HepG2 (cell line): ENCODE measurements around the gene CARMIL3. TPM values are rescaled to one million over a fixed set of nuclear protein-coding genes. Genes with fewer than 3 reads are reported as not detected.

Experiments used
- CEBPG ChIP-seq: IDR thresholded peaks from 2 replicates; pipeline ENCODE4 v1.6.1; 2016
- ETV6 ChIP-seq: sonication (generic); formaldehyde crosslinking; conservative IDR thresholded peaks from 2 replicates; pipeline ENCODE4 v1.4.0; 2020; ENCODE audit warnings: missing genetic modification reagents
- FOXM1 ChIP-seq: sonication (generic); formaldehyde crosslinking; IDR thresholded peaks from 2 replicates; pipeline ENCODE4 v1.5.0; 2020; ENCODE audit warnings: missing genetic modification reagents
- HNRNPL ChIP-seq: fragments of 200-400 bp; formaldehyde crosslinking; IDR thresholded peaks from 2 replicates; pipeline ENCODE4 v1.6.1; 2017; ENCODE audit warnings: mild to moderate bottlenecking, low read depth, low read length
- MYC ChIP-seq: sonication (generic); formaldehyde crosslinking; IDR thresholded peaks from 2 replicates; pipeline ENCODE4 v1.9.0; 2021; ENCODE audit warnings: missing genetic modification reagents, borderline replicate concordance
- NFKB2 ChIP-seq: sonication (generic); formaldehyde crosslinking; IDR thresholded peaks from 2 replicates; pipeline ENCODE4 v1.4.0; 2020; ENCODE audit warnings: missing genetic modification reagents, borderline replicate concordance
- PHF21A ChIP-seq: sonication (generic); formaldehyde crosslinking; IDR thresholded peaks from 2 replicates; pipeline ENCODE4 v1.5.0; 2020; ENCODE audit warnings: mild to moderate bottlenecking, missing genetic modification reagents
- PITX1 ChIP-seq: sonication (generic); formaldehyde crosslinking; IDR thresholded peaks from 2 replicates; pipeline ENCODE4 v1.5.1; 2020; ENCODE audit warnings: mild to moderate bottlenecking, missing genetic modification reagents
- SAP130 ChIP-seq: IDR thresholded peaks from 2 replicates; pipeline ENCODE4 v1.6.1; 2016; ENCODE audit warnings: low read depth
- SMYD3 ChIP-seq: sonication (generic); formaldehyde crosslinking; IDR thresholded peaks from 2 replicates; pipeline ENCODE4 v1.8.1; 2023; ENCODE audit warnings: mild to moderate bottlenecking, missing genetic modification reagents
- SRF ChIP-seq: IDR thresholded peaks from 2 replicates; pipeline ENCODE4 v1.6.1; 2011; ENCODE audit warnings: mild to moderate bottlenecking, low read depth, low read length, moderate library complexity
- TMF1 ChIP-seq: sonication (generic); formaldehyde crosslinking; IDR thresholded peaks from 2 replicates; pipeline ENCODE4 v1.8.1; 2022; ENCODE audit warnings: low read depth, missing genetic modification reagents
- ZKSCAN8 ChIP-seq: IDR thresholded peaks from 2 replicates; pipeline ENCODE4 v1.6.1; 2016; ENCODE audit warnings: borderline replicate concordance, missing genetic modification reagents, missing compliant biosample characterization
- ZNF260 ChIP-seq: sonication (generic); formaldehyde crosslinking; IDR thresholded peaks from 2 replicates; pipeline ENCODE4 v1.4.0; 2020; ENCODE audit warnings: missing genetic modification reagents, low read depth, mild to moderate bottlenecking, borderline replicate concordance
- ZNF296 ChIP-seq: sonication (generic); formaldehyde crosslinking; conservative IDR thresholded peaks from 2 replicates; pipeline ENCODE4 v1.5.0; 2020; ENCODE audit warnings: mild to moderate bottlenecking, missing genetic modification reagents
- ZNF441 ChIP-seq: sonication (generic); formaldehyde crosslinking; IDR thresholded peaks from 2 replicates; pipeline ENCODE4 v1.7.0; 2021; ENCODE audit warnings: missing genetic modification reagents, borderline replicate concordance
- ZNF720 ChIP-seq: sonication (generic); formaldehyde crosslinking; IDR thresholded peaks from 2 replicates; pipeline ENCODE4 v1.4.0; 2020; ENCODE audit warnings: missing genetic modification reagents
- polyA plus RNA-seq, 8 experiments: library from polyadenylated mRNA; depleted of rRNA in 3 of 8; stranded (reverse) in 7 of 8; unstranded in 1 of 8; fragments of >200 nt; fragmentation: Illumina TruSeq in 4 of 8; extraction: Trizol in 4 of 8; gene quantifications; 2 replicates each; pipeline versions ENCODE4 v1.2.1 to v1.2.3, GENCODE V29; 2011 to 2016; ENCODE audit warnings: low read depth in 4 of 8, missing spikeins in 1 of 8, mixed read lengths in 1 of 8; ENCODE audit not compliant: insufficient read depth in 1 of 8
- total RNA-seq, 5 experiments: library from RNA; depleted of rRNA; stranded (reverse); fragments of >200 nt; fragmentation: Illumina TruSeq; extraction: Trizol; gene quantifications; 2 replicates each; pipeline ENCODE4 v1.2.3, GENCODE V29; 2016; ENCODE audit warnings: low read depth in 1 of 5
- TF ChIP-seq, protein P1 (sequence below): sonication (generic); formaldehyde crosslinking; IDR thresholded peaks from 2 replicates; pipeline ENCODE4 v1.4.0; 2020; ENCODE audit warnings: missing genetic modification reagents
- TF ChIP-seq, protein P2 (sequence below): sonication (generic); formaldehyde crosslinking; IDR thresholded peaks from 2 replicates; pipeline ENCODE4 v1.5.1; 2020; ENCODE audit warnings: missing genetic modification reagents, mild to moderate bottlenecking, borderline replicate concordance
- TF ChIP-seq, protein P3 (sequence below): sonication (generic); formaldehyde crosslinking; IDR thresholded peaks from 2 replicates; pipeline ENCODE4 v1.4.0; 2020; ENCODE audit warnings: low read depth, mild to moderate bottlenecking, missing genetic modification reagents
- TF ChIP-seq, protein P4 (sequence below), 2 experiments: sonication (generic) in 1 of 2; formaldehyde crosslinking in 1 of 2; IDR thresholded peaks; 2 replicates each; pipeline versions ENCODE4 v1.5.1 to v1.6.1; 2011 to 2020; ENCODE audit warnings: borderline replicate concordance in 1 of 2, low read depth in 1 of 2, low read length in 1 of 2, mild to moderate bottlenecking in 1 of 2, missing genetic modification reagents in 1 of 2, moderate library complexity in 1 of 2

The CARMIL3 gene
- total and polyA plus RNA-seq, 2 of the 13 experiments (the other 11 are each of a cell fraction or from before 2014, with no cell fraction given), result 0.27 to 0.55 TPM

DNA sequence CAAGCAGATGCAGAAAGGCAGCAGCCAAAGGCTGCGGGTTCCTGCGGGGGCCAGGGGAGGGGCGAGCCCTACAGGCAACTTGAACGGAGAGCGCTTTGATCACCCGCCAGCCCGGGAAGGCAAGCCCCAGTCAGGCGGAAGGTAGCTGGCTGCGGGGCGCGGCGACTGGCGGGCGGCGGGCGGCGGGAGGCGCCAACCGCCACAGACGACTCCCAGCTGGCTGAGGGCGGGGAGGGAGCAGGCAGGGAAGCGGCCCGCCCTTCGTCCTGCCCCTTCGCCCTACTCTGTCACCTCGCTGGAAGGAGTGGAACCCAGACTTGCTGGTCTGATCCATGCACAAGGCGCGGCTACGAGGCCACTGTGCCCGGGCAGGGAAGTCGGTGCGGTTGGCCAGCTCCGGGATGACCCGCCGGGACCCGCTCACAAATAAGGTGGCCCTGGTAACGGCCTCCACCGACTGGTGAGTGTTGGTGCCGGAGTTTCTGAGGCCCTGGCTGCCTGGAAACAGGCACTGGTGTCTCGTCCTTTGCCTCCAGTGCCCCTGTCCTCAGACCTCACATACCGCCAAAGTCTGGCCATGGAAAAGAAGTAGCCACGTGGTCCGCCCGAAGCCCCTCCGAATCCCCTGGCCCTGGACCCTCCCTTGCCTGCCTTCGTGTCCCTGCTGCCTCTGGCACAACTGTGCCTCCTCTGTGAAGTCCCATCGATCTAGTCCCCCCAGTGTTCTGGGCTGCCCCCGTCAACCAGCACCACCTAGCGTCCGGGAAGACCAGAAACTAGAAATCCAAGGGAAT, 15.4 kb upstream of the CARMIL3 start (continued):
- TF ChIP-seq, protein P1, sequence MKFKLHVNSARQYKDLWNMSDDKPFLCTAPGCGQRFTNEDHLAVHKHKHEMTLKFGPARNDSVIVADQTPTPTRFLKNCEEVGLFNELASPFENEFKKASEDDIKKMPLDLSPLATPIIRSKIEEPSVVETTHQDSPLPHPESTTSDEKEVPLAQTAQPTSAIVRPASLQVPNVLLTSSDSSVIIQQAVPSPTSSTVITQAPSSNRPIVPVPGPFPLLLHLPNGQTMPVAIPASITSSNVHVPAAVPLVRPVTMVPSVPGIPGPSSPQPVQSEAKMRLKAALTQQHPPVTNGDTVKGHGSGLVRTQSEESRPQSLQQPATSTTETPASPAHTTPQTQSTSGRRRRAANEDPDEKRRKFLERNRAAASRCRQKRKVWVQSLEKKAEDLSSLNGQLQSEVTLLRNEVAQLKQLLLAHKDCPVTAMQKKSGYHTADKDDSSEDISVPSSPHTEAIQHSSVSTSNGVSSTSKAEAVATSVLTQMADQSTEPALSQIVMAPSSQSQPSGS, result peak; percentile 65; the same call in 1 of the 2 replicates
- TF ChIP-seq FOXM1 (CRISPR knock-in tag), result no peak
- no peak for TF ChIP-seq ZNF441 (CRISPR knock-in tag)
- TF ChIP-seq ZNF720 (CRISPR knock-in tag), result no peak
- peak; percentile 69 for TF ChIP-seq CEBPG (CRISPR knock-in tag)
- peak; percentile 73; the same call in 1 of the 2 replicates for TF ChIP-seq HNRNPL
- TF ChIP-seq, protein P2, sequence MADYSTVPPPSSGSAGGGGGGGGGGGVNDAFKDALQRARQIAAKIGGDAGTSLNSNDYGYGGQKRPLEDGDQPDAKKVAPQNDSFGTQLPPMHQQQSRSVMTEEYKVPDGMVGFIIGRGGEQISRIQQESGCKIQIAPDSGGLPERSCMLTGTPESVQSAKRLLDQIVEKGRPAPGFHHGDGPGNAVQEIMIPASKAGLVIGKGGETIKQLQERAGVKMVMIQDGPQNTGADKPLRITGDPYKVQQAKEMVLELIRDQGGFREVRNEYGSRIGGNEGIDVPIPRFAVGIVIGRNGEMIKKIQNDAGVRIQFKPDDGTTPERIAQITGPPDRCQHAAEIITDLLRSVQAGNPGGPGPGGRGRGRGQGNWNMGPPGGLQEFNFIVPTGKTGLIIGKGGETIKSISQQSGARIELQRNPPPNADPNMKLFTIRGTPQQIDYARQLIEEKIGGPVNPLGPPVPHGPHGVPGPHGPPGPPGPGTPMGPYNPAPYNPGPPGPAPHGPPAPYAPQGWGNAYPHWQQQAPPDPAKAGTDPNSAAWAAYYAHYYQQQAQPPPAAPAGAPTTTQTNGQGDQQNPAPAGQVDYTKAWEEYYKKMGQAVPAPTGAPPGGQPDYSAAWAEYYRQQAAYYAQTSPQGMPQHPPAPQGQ (CRISPR knock-in tag), result no peak
- TF ChIP-seq MYC (CRISPR knock-in tag), result peak; percentile 87
- TF ChIP-seq, protein P3, sequence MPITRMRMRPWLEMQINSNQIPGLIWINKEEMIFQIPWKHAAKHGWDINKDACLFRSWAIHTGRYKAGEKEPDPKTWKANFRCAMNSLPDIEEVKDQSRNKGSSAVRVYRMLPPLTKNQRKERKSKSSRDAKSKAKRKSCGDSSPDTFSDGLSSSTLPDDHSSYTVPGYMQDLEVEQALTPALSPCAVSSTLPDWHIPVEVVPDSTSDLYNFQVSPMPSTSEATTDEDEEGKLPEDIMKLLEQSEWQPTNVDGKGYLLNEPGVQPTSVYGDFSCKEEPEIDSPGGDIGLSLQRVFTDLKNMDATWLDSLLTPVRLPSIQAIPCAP (CRISPR knock-in tag), result 0 out of 2 replicates have a peak, but pooled peaks have one; percentile 51
- TF ChIP-seq PHF21A (CRISPR knock-in tag), result no peak
- TF ChIP-seq ZNF296 (CRISPR knock-in tag), result peak; percentile 70; the same call in 1 of the 2 replicates
- TF ChIP-seq NFKB2 (CRISPR knock-in tag), result peak; percentile 85; the same call in 1 of the 2 replicates
- TF ChIP-seq SRF, result no peak; the same call in 1 of the 2 replicates
- TF ChIP-seq PITX1 (CRISPR knock-in tag), result peak; percentile 70
- TF ChIP-seq ETV6 (CRISPR knock-in tag), result no peak; the same call in 1 of the 2 replicates
- TF ChIP-seq SAP130 (CRISPR knock-in tag), result peak; percentile 55
- peak; percentile 80; the same call in 1 of the 2 replicates for TF ChIP-seq TMF1 (CRISPR knock-in tag)
- TF ChIP-seq ZNF260 (CRISPR knock-in tag), result 0 out of 2 replicates have a peak, but pooled peaks have one; percentile 57
- TF ChIP-seq, protein P4, sequence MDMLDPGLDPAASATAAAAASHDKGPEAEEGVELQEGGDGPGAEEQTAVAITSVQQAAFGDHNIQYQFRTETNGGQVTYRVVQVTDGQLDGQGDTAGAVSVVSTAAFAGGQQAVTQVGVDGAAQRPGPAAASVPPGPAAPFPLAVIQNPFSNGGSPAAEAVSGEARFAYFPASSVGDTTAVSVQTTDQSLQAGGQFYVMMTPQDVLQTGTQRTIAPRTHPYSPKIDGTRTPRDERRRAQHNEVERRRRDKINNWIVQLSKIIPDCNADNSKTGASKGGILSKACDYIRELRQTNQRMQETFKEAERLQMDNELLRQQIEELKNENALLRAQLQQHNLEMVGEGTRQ (IDR thresholded peaks at IDR 0.05; ENCODE audit: low read depth, low read length), result no peak
- TF ChIP-seq, protein P4 (CRISPR knock-in tag; IDR thresholded peaks at IDR 0.05; ENCODE audit: borderline replicate concordance), result no peak
- peak; percentile 44; the same call in 1 of the 2 replicates for TF ChIP-seq ZKSCAN8 (CRISPR knock-in tag)
- peak; percentile 86; the same call in 1 of the 2 replicates for TF ChIP-seq SMYD3
